ENCODE data around the gene A2ML1. TPM values are rescaled to one million over a fixed set of nuclear protein-coding genes. Genes with fewer than 3 reads are reported as not detected.

The A2ML1 gene
- total and polyA plus RNA-seq, 2 donors from 2014 or later: not detected

GRCh38 chr12:8891976-8892375 is 69.6 kb downstream of the A2ML1 start:
- Histone ChIP-seq H3K4me3 (ENCODE audit: low read length in 3 of 3) (no peak overlapping the region), H3K4me1 (ENCODE audit: control insufficient read depth in 2 of 3, insufficient read depth in 2 of 3, low read depth in 1 of 3, low read length in 3 of 3) (no peaks in the 10 kb centered on the region), H3K27me3 (ENCODE audit: control insufficient read depth, insufficient read depth, low read length) (no peaks in the 10 kb centered on the region), H3K9ac (ENCODE audit: low read length in 3 of 3) (no peak overlapping the region), H3K9me3 (ENCODE audit: control insufficient read depth in 2 of 3, insufficient read depth in 1 of 3, low read length in 3 of 3) (no peaks in the 10 kb centered on the region), H3K27ac (ENCODE audit: low read depth in 2 of 2, low read length in 2 of 2) (no peak overlapping the region), H3K36me3 (ENCODE audit: control insufficient read depth in 2 of 3, insufficient read depth in 3 of 3, low read length in 3 of 3) (no peaks in the 10 kb centered on the region)
- TF ChIP-seq CTCF (IDR thresholded peaks at IDR 0.05; ENCODE audit: borderline replicate concordance, extremely low read depth, insufficient read depth): no peak
- FAIRE-seq (no peak), DNase-seq (no peak)
- intact Hi-C loops (cut with DNase I): no loop called here

GRCh38 chr12:8894378-8894777 is 72.0 kb downstream of the A2ML1 start:
- Histone ChIP-seq H3K27me3 (ENCODE audit: control insufficient read depth, insufficient read depth, low read length) (no peaks in the 10 kb centered on the region), H3K36me3 (ENCODE audit: control insufficient read depth in 2 of 3, insufficient read depth in 3 of 3, low read length in 3 of 3) (no peaks in the 10 kb centered on the region), H3K9me3 (ENCODE audit: control insufficient read depth in 2 of 3, insufficient read depth in 1 of 3, low read length in 3 of 3) (no peaks in the 10 kb centered on the region), H3K9ac (ENCODE audit: low read length in 3 of 3) (no peak overlapping the region), H3K4me1 (ENCODE audit: control insufficient read depth in 2 of 3, insufficient read depth in 2 of 3, low read depth in 1 of 3, low read length in 3 of 3) (no peaks in the 10 kb centered on the region), H3K27ac (ENCODE audit: low read depth in 2 of 2, low read length in 2 of 2) (no peak overlapping the region), H3K4me3 (ENCODE audit: low read length in 3 of 3) (no peak overlapping the region)
- no peak for TF ChIP-seq CTCF (IDR thresholded peaks at IDR 0.05; ENCODE audit: borderline replicate concordance, extremely low read depth, insufficient read depth)
- no peak for FAIRE-seq
- DNase-seq: no peak
- intact Hi-C loops (cut with DNase I): no loop called here

GRCh38 chr12:8894986-8895385 is 72.6 kb downstream of the A2ML1 start:
- no peaks in the 10 kb centered on the region for H3K9me3 ChIP-seq (ENCODE audit: control insufficient read depth in 2 of 3, insufficient read depth in 1 of 3, low read length in 3 of 3)
- intact Hi-C loops (cut with DNase I): no loop called here
- FAIRE-seq: no peak
- H3K4me1 ChIP-seq (ENCODE audit: control insufficient read depth in 2 of 3, insufficient read depth in 2 of 3, low read depth in 1 of 3, low read length in 3 of 3): no peaks in the 10 kb centered on the region
- no peak overlapping the region for H3K9ac ChIP-seq (ENCODE audit: low read length in 3 of 3)
- TF ChIP-seq CTCF (IDR thresholded peaks at IDR 0.05; ENCODE audit: borderline replicate concordance, extremely low read depth, insufficient read depth): no peak
- no peak for DNase-seq
- H3K36me3 ChIP-seq (ENCODE audit: control insufficient read depth in 2 of 3, insufficient read depth in 3 of 3, low read length in 3 of 3): no peaks in the 10 kb centered on the region
- no peak overlapping the region for H3K27ac ChIP-seq (ENCODE audit: low read depth in 2 of 2, low read length in 2 of 2)
- no peak overlapping the region for H3K4me3 ChIP-seq (ENCODE audit: low read length in 3 of 3)
- H3K27me3 ChIP-seq (ENCODE audit: control insufficient read depth, insufficient read depth, low read length): no peaks in the 10 kb centered on the region

DNA sequence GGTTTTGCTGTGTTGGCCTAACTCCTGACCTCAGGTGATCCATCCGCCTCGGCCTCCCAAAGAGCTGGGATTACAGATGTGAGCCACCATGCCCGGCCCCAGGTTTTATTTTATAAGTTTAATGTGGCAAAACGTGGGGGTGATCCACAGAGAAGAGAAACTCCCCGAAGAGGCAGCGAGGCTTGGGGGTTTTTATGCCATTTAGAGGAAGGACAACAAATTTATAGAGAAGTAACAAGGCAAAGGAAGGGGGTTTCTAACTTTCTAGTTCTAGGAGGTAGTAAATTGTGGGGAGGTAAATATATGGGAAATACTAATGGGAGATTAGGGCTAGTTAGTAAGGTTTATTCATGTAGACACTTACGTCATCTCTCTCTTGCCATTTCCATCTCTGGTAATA is 74.7 kb downstream of the A2ML1 start:
- H3K9ac ChIP-seq (ENCODE audit: low read length in 3 of 3): no peak overlapping the region
- no peak for DNase-seq
- no peak overlapping the region for H3K4me3 ChIP-seq (ENCODE audit: low read length in 3 of 3)
- no peaks in the 10 kb centered on the region for H3K9me3 ChIP-seq (ENCODE audit: control insufficient read depth in 2 of 3, insufficient read depth in 1 of 3, low read length in 3 of 3)
- no peak for FAIRE-seq
- no peak for TF ChIP-seq CTCF (IDR thresholded peaks at IDR 0.05; ENCODE audit: borderline replicate concordance, extremely low read depth, insufficient read depth)
- H3K27me3 ChIP-seq (ENCODE audit: control insufficient read depth, insufficient read depth, low read length): no peaks in the 10 kb centered on the region
- intact Hi-C loops (cut with DNase I): no loop called here
- H3K4me1 ChIP-seq (ENCODE audit: control insufficient read depth in 2 of 3, insufficient read depth in 2 of 3, low read depth in 1 of 3, low read length in 3 of 3): no peaks in the 10 kb centered on the region
- H3K36me3 ChIP-seq (ENCODE audit: control insufficient read depth in 2 of 3, insufficient read depth in 3 of 3, low read length in 3 of 3): no peaks in the 10 kb centered on the region
- H3K27ac ChIP-seq (ENCODE audit: low read depth in 2 of 2, low read length in 2 of 2): no peak overlapping the region

Measured in kidney (tissue), 14 donors.